ENCODE results near the gene TCEANC2.

TCEANC2 gene

DNA sequence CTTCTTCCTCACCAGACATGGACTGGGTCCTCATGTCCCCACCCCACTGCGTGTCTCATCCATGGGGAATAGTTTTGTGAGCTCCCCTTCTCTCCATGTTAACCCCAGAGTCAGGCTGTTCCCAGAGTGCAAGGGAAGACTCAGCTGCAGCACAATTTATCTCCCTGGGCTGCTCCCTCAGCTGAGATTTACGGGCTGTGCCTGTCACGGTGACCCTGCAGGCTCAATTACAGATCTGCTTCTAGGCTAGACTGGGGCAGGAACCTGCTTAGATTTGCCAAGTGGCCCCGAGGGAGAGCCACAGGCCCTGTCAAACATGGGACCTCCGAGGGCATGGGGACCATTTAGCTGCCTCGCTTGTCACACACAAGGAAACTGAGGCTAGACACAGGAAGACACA, 61.5 kb downstream of the TCEANC2 start:
- DNase-seq (ENCODE audit: low spot score) = no peak

DNA sequence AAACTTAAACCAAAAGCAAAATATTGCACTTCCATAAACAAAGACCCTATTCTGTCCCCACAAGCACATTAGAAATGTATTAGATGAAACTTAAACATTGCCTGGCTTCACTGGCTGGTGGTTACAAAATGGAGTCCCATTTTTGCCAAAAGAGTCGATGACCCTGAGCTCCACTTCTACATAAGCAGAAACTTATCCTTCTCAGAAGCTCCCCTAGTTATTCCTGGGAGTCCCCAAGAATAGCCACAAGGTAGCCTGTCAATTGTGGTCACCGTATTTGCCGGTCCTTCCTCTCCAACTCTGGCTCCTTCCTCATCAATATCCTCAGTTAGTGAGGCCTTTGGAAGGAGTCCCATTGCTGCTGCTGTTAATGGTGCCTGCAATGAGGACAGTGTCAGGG, 62.1 kb downstream of the TCEANC2 start:
- no peak for DNase-seq (ENCODE audit: low spot score)

DNA sequence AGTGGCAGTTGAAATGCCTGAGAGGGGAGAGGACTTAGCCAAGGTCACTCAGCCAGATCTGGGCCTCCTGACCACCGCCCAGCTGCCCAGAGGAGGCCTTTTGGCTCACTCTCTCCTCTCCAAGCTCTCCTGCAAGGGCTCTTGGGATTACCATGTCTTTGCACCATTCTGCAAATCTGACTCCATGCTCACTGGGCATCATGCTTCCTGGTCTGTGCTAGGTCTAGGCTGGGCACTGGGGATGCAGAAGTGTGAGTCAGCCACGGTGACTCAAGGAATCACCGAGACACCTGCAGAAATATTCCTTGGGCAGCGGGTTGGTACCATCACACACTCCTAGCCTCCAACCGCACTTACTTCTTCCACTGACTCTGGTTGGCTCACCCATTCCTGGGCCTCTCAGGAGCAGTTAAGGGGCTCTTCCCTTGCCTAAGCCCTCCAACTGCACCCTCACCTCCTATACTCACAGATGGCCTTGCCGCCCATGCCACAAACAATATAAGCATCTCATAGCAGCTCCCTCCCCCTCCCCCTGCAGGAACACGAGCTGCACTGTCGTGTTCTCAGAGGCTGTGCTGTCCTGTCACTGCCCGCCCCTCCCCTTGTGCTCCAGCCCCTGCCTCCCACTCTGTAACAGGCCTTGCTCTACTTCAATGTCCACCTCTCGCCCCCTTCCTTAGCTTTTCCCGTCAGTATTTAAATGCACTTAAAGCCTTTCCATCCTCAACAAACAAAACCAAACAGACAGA, 64.6 kb downstream of the TCEANC2 start:
- no peak for DNase-seq (ENCODE audit: low spot score)

DNA sequence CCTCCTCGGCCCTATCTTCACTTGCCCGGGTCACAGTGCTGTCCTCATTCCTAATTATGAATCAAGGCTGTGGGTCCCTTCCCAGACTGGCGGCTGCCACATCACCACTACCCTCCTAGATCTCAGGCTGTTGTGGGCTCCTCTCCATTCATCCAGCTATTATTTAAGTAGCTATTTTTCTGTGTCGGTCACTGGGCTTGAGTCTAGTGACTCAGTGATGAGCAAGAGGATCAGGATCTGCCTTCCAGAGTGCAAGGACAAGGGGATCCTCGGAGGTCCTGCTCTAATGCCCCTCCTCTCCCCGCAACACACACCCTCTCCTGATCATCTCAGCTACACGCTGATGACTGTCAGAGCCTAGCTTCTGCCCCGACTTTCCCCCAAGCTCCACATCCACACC, 65.3 kb downstream of the TCEANC2 start:
- no peak for DNase-seq (ENCODE audit: low spot score)

DNA sequence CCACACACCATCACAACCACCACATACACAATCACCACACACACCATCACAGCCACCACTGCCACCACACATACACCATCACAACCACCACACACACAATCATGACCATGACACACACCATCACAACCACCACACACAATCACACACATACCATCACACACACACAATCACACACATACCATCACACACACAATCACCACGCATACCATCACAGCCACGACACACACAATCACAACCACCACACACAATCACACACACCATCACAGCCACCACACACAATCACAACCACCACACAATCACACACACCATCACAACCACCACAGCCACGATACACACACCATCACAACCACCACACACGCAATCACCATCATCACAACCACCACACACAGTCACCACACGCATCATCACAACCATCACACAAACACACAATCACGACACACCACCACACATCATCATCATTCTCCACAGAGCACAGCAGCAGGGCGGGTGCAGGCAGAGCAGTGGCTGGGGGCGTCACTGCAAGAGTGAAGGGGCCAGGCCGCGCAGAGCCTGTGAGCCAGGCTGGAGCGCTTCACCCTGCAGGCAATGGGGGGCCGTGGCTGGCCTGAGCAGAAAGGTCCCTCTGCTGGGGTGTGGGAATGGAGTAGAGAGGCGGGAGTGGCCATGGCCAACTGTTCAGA, 66.8 kb downstream of the TCEANC2 start:
- no peak for DNase-seq (ENCODE audit: low spot score)

DNA sequence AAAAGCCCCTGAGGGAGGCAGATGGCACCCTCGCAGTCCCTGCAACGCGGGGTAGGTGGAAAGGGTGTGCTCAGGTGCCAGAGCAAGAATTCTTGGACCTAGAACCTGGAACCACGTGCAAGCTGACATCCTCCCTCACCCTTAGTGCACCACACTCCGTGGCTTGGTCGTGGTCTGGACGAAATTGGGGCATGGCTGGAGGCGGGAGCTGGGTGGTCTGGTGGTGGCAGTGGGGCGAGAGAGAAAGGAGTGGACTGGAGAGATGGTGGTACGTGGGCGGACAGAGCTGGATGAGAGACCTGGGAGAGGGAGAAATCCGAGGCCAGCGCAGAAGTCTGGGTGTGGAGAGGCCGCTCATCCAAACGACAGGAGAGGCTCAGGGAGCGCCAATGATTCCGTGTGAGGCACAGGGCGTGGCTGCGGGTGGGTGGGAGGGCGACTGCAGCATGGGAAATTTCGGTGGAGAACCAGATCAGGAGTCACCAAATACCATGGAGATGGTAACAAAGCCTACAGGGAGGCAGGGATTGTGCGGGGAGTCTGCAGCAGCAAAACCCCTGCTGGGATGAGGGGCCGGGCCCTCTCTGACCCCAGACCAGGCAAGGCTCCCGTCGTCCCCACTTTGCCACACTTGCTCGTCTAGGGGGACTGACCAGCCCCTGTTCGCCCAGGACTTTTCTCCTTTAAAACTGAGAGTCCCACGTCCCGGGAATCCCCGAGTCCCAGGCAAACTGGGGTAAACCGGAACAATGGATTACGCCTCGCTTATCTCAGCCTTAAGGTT, 67.5 kb downstream of the TCEANC2 start:
- no peak for DNase-seq (ENCODE audit: low spot score)

DNA sequence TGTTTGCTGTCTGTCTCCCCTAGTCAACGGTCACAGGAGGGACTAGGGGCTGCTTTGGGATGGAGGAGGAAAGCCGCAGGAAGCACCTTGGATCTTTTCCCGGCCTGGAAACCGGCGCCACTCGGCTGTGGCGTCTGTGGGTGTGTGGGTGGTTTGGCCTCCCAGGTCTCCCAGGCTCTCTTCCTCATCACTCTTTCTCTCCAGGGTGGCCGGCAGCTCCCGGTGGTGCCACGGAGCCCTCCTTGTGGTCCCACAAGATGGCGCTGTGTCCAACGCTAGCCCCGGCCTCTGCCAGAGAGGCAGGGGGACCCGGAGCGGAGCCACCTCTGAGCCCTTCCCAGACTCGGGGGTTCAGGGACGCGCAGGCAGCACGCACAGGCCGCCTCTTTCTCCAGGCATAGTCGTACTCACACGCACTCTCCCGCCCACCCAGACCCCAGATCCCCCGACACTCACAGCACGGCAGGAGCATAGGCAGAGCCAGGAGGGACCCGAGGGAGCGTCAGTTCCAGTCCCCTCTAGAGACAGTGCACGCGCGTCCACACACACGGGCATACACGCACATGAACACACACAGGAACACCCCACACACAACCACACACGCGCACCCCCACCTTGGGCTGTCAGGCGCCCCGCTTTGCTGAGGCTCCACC, 68.2 kb downstream of the TCEANC2 start:
- DNase-seq (ENCODE audit: low spot score) = peak; percentile 68

DNA sequence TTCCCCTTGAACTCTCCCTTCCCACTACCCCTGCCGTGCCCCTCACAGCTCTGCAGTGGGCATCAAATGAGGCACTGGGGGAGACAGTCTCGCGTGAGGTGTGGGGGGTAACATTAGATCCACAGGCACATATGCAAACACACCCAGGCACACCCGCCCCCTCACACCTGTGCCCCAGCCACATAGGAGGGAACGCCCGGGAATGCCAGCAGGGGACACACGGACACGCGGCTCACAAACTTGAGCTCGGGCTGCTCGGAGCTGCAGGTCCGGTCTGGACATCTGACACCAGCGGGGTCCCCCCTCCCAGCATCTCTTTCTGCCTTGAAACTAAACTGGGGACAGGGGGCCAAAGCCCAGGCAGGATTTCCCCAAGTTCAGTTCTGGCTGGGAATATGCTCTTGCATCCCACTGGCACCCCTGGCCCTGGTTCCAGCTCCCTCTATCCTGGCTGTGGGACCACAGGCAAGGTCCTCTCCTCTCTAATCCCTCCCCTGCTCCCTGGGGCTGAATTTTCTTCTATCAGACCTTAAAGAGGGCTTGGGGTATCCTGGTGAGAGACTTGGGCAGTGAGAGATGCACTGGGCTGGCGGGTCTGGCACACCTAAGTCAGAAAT, 68.8 kb downstream of the TCEANC2 start:
- DNase-seq (ENCODE audit: low spot score) = no peak

DNA sequence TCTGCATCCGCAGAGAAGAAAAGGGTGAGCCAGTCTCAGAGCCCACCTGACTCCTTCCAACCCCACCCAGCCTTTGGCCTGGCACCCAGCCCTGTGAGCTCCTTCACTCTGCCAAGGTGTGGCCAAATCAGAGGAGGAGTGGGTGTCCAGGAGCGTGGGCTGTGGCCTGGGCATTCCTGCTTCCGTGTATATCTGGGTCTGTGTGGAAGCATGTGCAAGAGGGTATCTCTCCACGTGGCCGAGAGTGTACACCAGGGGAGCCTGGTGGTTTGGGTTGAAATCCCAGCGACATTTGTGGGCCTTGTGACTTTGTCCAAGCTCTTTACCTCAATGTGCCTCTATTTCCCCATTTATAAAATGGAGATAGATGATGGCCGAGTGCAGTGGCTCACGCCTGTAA, 69.6 kb downstream of the TCEANC2 start:
- no peak for DNase-seq (ENCODE audit: low spot score)

DNA sequence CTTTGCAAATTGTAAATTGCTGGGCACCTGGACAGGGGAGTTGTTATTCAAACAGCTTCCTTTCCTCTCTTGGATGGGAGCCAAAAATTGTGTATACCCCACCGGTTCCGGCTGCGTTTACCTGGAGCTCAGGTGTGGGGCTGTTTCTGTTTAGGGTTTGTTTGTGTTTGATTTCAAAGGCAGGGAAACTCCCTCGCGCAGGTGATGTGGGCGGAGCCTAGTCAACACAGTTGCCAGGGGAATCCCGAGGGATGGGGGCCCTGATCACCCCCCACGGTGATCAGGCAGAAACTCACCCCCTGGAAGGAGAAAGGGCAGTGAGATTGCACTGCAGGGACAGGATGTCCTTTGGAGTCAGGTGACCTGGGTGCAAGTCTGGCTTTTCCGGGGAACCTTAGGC, 71.1 kb downstream of the TCEANC2 start:
- no peak for DNase-seq (ENCODE audit: low spot score)

DNA sequence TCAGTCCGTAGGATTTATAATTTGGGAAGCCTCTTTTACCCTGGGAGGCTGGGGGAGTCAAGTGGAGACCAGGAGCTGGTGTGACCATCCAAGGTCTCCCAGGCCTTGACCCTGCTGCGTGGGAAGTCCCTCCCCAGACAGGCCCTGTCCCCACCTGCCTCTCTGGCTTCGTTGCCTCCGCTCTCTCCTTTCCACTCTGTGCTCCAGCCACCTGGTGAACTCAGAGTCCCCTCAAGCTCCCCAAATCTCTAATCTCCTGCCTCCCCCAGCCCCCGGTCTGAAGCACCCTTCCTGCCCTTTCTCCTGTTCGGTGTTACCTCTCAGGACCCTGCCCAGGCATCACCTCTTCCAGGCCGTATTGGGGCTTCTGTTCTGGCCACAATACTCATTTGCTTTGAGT, 71.5 kb downstream of the TCEANC2 start:
- no peak for DNase-seq (ENCODE audit: low spot score)

DNA sequence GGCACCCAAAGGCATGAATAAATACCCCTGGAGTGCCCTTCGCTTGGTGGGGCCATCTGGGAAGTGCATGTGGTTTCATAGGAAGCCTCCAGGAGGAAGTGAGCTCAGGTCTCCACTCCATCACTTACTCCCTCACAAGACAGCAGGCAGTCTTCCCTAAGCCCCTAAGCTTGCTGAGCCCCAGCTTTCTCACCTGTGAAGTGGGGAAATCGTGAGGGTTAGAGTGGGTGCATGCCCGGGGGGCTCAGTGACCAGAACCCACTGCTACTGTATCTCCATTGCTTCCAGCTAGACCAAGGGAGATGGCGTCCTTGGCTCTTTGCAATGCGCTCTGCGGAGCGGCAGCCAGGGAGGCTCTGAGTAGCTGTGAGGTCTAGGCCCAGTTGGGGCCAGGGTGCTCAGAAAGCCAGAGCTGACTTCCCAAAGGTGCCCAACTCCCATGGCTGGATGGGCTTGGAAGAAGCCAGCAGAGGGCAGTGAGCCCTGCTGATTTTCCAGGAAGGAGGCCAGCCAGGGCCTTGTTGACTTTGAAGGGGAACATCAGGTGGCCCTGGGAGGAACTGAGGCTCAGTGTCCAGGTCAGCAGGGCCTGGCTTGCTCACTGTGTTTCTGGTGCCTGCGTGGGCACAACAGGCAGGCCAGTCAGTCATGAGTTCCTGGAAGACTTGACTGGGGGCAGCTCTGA, 72.1 kb downstream of the TCEANC2 start:
- DNase-seq (ENCODE audit: low spot score) = peak; percentile 4

DNA sequence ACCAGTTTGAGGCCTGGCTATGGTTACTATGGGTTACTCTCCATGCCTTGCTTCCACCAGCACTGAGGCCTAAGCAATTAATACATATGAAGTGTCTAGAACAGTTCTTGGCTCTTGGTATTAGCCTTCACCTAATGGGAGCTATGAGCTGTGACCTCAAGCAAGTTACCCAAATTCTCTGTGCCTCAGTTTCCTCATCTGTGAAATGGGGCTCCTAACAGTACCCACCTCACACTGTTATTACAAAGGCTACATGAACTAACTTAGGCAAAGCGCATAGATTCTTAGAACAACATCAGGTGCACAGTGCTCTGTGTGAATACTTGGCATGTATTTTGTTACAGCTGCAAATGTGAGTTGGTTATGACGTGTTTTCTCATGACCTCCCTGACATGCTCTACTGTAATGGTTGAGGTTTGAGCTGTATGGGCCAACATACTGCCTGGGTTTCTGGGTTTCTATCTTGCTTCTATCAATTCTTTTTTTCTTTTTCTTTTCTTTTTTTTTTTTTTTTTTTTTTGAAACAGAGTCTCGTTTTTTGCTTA, 72.9 kb downstream of the TCEANC2 start:
- no peak for DNase-seq (ENCODE audit: low spot score)

DNA sequence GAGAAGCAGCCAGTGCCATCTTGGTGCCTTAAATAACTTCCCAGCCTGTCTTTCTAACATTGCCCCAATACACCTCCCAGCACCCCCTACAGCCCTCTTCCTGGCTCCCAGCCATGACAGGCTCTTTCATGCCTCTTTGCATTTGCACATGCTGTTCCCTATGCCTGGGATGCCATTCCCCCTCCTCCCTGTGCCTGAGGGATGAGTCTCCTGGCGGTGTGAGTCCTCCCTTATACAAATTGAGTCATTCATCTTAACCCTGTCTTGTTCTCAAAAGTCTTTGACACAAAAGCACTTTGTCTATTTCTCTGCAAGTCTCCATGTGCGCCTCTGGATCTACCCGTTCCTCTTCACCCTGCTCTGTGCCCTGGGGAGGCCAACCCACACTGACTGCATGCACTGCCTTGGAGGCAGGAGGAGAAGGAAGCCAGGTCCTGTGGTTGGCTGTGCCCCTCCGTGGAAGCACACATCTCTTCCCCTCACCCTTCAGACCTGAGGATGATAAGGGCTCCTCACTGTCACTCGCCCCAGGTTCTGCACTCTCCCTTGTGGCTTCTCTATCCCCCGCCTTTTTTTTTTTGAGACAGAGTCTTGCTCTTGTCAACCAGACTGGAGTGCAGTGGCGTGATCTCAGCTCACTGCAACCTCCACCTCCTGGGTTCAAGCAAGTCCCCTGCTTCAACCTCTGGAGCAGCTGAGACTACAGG, 74.3 kb downstream of the TCEANC2 start:
- no peak for DNase-seq (ENCODE audit: low spot score)

DNA sequence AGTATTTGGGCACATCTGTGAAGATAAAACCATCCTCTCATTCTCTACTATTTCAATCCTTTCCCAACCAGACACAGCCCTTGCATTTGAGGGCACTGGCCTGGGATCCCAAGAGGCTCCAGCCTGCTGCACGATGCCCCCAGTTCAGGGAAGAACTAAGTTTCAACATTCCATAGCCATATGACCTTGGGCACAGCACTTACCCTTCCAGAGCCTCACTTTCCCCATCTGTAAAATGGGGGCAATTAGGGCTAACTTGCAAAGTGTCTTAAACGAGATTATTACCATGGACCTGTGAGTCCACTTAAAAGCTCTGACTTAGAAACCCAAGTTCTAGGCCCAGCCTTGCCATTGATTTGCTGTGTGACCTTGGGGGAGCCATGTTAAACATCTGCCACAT, 76.5 kb downstream of the TCEANC2 start:
- no peak for DNase-seq (ENCODE audit: low spot score)

DNA sequence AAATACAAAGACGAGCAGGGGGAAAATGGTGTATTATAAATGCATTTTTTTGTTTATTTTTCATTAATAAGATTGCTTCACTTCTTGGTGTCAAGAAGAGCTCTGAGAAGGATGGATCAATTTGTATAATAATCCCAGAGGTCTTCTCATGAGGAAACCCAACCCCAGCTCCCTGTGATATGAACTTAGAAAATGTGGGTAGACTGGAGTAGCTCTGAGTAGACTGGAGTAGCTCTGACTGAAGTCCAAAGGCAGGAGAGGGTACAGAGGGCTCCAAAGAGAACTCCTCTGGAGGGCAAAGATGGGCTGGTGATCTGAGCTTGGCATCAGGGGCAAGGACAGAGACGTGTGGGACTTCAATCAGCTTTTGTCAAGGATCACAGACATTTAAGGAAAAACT, 78.0 kb downstream of the TCEANC2 start:
- DNase-seq (ENCODE audit: low spot score) = no peak

DNA sequence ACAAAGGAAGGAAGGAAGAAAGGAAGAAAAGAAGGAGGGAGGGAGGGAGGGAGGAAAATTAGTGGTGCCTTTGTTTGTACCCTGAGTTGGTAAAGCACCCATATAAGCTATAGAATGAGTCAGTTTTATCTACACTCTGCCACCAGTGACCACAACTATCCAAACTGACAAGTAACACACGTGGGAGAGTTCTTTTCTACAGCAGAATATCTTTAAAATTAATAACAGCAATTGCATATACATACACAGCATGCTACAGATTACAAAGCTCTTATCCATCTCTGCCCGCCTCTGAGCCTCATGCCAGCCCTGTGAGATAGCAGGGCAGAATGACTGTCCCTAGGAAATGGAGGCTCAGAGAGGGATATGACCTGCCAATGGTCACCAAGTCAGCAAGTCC, 79.1 kb downstream of the TCEANC2 start:
- DNase-seq (ENCODE audit: low spot score) = no peak

DNA sequence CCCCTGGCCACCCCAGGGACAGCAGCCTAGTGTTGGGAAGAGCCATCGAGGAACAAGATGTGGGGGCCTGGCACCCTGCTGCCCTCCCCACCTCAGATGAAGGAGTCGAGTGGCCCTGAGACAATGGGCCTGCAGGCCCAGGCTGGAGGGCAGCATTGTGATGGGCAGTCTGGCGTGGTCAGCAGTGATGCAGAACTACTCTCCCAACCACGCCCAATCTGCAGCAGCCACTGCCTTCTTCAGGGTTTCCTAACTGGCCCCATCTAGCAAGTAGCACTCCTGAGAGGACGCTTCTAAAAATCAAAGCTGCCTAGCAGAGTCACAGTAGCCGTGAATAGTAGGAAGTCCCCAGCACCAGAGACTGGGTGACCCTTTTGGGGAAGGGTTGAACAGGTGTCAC, 80.9 kb downstream of the TCEANC2 start:
- no peak for DNase-seq (ENCODE audit: low spot score)

DNA sequence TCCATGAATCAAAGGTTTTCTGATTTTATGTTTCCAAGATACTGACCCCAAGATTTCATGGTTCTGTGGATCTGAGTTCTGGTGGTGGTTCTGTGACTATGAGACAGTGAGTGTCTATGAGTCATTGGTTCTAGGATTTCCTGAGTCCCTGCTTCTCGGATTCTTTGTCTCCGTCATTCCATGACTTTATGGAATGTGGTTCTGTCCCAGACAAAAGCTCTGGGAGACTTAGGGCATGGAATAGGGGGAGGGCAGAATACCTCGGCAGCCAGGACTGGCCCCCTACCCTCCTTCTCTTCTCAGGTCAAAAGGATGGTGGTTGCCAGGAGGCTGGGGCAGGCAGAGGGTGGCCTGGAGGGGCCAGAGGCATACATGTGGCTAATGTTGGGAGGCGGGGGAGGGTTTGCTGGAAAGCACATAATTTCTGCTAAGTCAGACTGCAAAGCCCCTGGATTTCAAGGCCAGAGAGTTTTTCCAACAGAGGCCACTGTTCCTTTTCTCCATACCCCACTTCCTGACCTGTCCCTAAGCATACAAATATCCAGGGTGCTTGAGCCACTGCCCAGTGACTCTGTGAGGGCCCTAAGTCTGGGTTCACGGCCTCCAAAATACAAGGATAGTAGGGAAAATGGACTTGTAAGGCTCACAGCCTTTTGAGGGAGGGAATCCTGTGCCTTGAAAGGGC, 82.2 kb downstream of the TCEANC2 start:
- DNase-seq (ENCODE audit: low spot score) = no peak

DNA sequence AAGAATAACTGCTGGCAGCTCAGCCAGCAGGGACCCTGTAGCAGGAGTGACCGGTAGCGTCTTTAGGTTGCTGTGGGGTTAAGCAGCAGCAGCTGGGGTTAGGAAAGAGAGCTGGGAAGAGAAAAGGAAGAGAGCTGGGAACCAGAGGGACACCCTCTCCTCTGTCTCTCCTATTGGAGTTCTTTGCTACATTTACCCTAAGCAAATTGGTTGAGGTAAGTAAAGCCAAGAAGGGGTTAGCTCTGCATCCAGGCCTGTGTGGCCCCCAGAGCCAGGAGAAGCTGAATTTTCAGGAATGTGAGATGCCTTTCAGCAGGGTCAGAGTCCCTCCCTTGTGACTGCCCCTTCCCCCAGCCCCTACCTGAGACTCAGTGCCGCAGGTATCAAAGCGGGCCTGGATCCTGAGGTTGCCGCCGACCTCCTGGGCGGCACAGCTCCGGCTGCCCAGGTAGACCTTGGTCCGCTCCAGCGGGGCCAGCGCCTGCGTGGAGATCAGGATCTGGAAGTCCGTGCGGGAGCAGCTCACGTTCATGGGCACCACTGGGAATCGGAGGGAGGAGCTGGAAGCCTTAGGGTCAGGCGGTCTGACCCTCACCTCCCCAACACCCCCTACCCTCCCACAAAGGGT, 83.0 kb downstream of the TCEANC2 start:
- no peak for DNase-seq (ENCODE audit: low spot score)
